Measurements from ENCODE around the gene PTPN7. TPM values are rescaled to one million over a fixed set of nuclear protein-coding genes. Genes with fewer than 3 reads are reported as not detected.

Gene PTPN7
- total and polyA plus RNA-seq, 2 of the 13 experiments (the other 11 are each of a cell fraction or from before 2014, with no cell fraction given) = not detected

GRCh38 chr1:202173993-202174392 lies 13.6 kb upstream of the PTPN7 start (continued):
- TF ChIP-seq GMEB2 (CRISPR knock-in tag; IDR thresholded peaks at IDR 0.05; ENCODE audit: low read depth) = no peak
- TF ChIP-seq NCOA1 (CRISPR knock-in tag; IDR thresholded peaks at IDR 0.05) = no peak
- no peak for TF ChIP-seq MED1 (CRISPR knock-in tag; IDR thresholded peaks at IDR 0.05)
- no peak for TF ChIP-seq ZNF234 (CRISPR knock-in tag; conservative IDR thresholded peaks at IDR 0.05)
- no peak for TF ChIP-seq KLF12 (CRISPR knock-in tag; IDR thresholded peaks at IDR 0.05; ENCODE audit: borderline replicate concordance)

GRCh38 chr1:202172015-202172355 lies 11.6 kb upstream of the PTPN7 start:
- H3K79me2 ChIP-seq (ENCODE audit: insufficient read depth, low read length) = no peaks in the 10 kb centered on the region
- H3K4me2 ChIP-seq (ENCODE audit: low read depth, low read length) = no peak overlapping the region
- ATAC-seq (peak; percentile 22; the same call in 2 of the 3 replicates), FAIRE-seq (no peak), DNase-seq (ENCODE audit: low spot score) (no peak)
- H3K9ac ChIP-seq (ENCODE audit: insufficient read depth, low read depth, low read length) = no peak overlapping the region
- no peak overlapping the region for H2AFZ ChIP-seq (ENCODE audit: low read length)
- peaks cover 5 to 6% of the 10 kb centered on the region in 2 experiments; a peak in 2 of 5 replicates for H3K27me3 ChIP-seq (ENCODE audit: control insufficient read depth in 1 of 2, insufficient read depth in 2 of 2, low read length in 2 of 2)
- H3K36me3 ChIP-seq (replicated peaks in 1 of 2; ENCODE audit: control insufficient read depth in 1 of 2, insufficient read depth in 2 of 2, low read length in 2 of 2) = no peaks in the 10 kb centered on the region
- intact Hi-C loops (cut with micrococcal nuclease; ENCODE audit: unreplicated experiment) = no loop called here
- no peaks in the 10 kb centered on the region for H4K20me1 ChIP-seq (ENCODE audit: insufficient read depth, low read length)
- 51% methylated on average over 5 of the region's 5 CpGs for WGBS (ENCODE audit: low lambda C conversion rate)
- TF ChIP-seq ZNF629 (CRISPR knock-in tag; conservative IDR thresholded peaks at IDR 0.05) (no peak), HNRNPL (IDR thresholded peaks at IDR 0.05; ENCODE audit: low read depth, low read length) (0 out of 2 replicates have a peak, but pooled peaks have one; percentile 16)
- ChIA-PET CTCF (ENCODE audit: low intra/inter-chr PET ratio, low total read pairs) (no interaction called here), POLR2A (no interaction called here)
- H3K27ac ChIP-seq (ENCODE audit: extremely low read length, insufficient read depth, low read length) = no peak overlapping the region
- H3K4me3 ChIP-seq (replicated peaks in 1 of 3; ENCODE audit: insufficient read depth in 1 of 3, low read depth in 2 of 3, low read length in 3 of 3) = no peak overlapping the region
- H3K9me3 ChIP-seq (ENCODE audit: low read length) = no peaks in the 10 kb centered on the region
- no peaks in the 10 kb centered on the region for H3K4me1 ChIP-seq (ENCODE audit: insufficient read depth, low read length)
- in situ Hi-C loops (cut with HindIII; ENCODE audit: extremely low pct_ligation_motif_present, low pct_unique_long_range_greater_than_20kb) = no loop called here
- no TSS peak for BruUV-seq (replicated peaks)
